Activated CD8-positive, alpha-beta memory T cell treated with anti-CD3 and anti-CD28 coated beads, Interleukin-2, amount 50 U/mL, for 1 hour (primary cell): Measurements from ENCODE around the gene PTPRM.
"Not testable (repeated sequence)": the region's sequence is repeated elsewhere in the genome, so short reads cannot be mapped to it uniquely, and the experiment has no call there.

Experiments
- DNase-seq: peaks from one replicate; pipeline ENCODE4 v3.0.0-alpha.2; 2020; ENCODE audit errors: extremely low read depth

PTPRM gene

DNA sequence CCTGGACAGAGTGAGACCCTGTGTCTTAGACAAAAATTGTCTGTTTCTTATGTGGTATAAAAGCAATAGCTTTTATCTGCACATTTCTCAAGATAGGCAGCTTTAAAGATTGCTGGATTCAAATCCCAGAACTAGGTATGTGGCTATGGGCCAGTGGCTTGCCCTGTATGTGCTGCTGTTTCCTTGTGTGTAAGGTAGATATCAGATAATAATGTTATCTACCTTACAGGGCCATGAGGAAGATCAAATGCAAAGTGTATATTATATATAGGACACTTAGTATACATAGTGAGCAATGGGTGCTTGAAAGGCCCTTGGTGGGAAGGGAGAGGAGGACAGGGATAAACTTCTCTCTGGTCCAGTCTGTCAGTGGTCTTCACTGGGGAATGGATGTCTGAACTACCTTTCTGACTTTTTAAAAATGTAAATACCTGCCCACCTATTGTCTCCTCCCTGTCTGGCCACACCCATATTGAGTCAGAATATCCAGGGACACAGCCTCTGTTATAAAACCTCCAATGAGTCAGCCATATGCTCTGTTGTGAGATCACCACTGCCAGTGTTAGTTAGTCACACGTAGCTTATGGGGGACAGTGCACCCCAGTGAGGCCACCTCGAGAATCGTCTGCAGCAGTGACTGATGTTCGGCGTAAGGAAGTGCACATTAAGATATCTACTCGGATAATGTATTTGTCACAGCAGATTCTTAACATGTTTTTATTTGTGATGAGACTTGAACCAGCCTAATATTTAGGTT lies 383.4 kb downstream of the PTPRM start:
- no peak for DNase-seq

DNA sequence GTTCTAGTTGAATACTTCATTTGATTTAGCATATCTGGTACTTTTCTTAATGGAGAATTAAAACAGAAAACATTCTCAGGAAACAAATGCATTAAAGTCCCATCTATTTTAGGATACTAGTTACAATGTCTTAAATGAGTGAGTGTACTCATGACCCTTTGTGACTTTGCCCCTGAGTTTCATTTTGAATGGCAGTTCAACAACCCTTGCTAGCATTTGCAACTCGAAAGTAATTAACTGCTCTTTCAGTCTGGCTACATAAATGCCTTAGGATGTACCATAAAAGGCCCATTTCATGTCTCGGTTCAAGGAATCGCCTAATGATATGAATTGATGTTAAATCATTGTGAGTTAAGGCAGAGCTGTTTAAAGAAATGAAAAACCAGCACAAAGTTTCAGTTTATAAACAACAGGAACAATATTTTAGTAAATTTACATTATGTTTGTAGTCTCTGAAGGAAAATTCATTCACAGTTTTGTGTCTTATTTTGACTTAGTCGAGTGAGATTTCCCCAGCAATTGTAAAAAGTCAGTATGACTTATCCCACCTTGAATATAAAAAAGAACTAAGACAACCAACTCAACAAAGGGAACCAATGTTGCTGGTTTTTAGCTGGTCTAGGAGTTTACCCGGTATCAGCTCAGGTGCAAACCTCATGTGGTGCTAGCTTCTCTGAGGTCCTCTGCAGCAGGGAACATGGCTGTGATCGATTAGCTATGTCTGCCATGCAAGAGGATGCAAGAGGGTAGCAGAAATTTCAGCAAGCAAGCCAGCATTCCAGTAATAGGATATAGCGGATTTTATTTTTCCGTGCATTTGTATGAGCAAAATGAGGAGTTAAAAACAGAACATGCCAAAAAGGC lies 386.2 kb downstream of the PTPRM start:
- DNase-seq, result no peak

DNA sequence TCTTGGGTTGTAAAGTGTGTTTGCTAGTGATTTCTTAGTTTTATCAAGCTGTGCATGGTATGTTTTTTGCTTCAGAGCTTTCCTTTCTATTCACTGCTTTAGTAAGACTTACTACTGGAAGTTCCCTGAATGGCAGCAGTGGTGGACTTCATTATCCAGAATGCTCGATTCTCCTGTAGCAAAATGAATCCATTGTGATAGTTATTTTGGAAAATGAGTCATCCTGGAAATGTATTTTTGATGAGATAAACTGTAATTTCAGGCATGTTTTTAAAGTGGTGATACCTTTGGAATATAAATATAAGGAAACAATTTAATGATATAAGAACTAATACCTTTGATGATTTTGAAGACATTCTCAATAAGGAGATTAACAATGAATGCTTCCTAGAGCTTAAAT lies 387.1 kb downstream of the PTPRM start:
- DNase-seq, result no peak

DNA sequence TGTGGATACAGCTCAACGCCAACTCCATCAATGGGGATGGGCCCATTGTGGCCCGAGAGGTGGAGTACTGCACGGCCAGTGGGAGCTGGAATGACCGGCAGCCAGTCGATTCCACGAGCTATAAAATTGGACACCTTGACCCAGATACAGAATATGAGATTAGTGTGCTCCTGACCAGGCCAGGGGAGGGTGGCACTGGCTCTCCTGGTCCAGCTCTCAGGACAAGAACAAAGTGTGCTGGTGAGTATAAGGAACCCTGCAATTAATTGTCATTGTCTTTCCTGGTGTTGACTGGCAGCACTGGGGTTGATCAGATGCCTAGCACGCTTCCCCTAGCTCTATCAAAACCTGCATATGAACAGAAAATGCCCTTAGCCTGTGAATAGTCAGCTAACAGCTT lies 388.1 kb downstream of the PTPRM start:
- DNase-seq, result no peak

DNA sequence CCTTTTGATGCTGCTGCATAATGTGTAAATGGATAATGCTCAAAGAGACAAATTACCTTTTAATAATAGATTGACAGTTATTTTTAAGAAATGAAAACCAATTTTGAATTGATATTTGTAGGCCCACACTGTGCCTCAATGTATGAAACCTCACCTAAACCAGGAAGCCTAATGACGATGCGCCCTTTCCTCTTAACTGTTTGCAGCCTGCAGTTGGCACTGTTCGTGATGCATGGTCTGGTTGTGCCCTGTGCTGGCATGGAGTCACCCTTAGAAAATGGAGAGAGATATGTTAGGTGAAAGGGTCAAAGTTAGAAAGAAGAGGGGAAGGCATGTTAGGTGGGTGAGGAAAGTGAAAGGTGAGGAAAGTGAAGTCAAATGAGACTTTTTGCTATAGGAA lies 390.2 kb downstream of the PTPRM start:
- DNase-seq, result no peak

DNA sequence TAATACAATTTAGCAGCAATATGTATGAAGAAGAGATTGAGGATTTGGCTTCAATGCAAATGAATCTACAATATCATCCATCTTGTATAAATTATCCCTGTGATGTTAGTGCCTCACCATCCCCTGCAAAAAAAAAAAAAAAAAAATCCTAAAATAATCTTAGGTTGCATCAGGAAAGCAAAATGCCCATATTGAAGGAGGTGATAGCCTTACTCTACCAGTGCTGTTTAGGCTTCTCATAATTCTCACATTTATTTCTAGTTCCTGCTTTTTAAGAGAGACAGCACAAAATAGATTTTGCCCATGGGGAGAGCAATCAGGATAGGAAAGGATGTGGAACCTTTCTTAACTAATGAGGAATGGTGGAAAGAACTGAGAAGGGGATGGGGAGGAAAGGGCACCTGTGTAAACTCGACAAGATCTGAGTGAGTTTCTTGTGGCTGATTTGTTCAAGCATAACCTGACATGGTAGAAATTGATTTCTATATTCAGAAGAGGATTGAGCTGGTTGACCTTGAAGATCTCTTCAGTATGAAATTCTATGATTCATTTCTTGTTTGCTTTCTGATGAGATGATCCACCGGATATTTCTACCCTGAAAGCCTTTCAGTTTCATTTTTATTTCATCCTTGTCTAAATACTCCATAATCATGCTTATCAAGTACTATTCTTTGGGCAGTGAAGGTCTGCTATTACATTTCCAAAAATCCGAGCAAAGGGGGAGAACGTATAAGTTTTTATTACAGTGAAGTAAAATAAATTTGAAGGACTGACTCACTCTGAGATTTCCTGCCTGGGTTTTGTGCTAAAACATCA lies 391.2 kb downstream of the PTPRM start:
- DNase-seq, result no peak

DNA sequence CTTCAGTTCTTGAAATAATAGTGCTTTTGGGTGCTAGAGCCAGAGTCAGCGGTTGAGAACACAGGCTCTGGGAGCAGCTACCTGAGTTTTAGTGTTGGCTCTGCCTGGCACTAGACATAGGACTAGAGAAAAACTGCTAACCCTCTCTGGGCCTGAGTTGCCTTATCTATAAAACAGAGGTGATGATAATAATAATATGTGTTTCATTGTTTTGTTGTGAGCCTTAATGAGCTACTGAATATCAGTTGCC lies 391.7 kb downstream of the PTPRM start:
- DNase-seq, result no peak

DNA sequence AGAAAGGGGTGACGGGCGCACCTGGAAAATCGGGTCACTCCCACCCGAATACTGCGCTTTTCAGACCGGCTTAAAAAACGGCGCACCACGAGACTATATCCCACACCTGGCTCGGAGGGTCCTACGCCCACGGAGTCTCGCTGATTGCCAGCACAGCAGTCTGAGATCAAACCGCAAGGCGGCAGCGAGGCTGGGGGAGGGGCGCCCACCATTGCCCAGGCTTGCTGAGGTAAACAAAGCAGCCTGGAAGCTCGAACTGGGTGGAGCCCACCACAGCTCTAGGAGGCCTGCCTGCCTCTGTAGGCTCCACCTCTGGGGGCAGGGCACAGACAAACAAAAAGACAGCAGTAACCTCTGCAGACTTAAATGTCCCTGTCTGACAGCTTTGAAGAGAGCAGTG lies 399.6 kb downstream of the PTPRM start:
- not testable (repeated sequence) for DNase-seq

DNA sequence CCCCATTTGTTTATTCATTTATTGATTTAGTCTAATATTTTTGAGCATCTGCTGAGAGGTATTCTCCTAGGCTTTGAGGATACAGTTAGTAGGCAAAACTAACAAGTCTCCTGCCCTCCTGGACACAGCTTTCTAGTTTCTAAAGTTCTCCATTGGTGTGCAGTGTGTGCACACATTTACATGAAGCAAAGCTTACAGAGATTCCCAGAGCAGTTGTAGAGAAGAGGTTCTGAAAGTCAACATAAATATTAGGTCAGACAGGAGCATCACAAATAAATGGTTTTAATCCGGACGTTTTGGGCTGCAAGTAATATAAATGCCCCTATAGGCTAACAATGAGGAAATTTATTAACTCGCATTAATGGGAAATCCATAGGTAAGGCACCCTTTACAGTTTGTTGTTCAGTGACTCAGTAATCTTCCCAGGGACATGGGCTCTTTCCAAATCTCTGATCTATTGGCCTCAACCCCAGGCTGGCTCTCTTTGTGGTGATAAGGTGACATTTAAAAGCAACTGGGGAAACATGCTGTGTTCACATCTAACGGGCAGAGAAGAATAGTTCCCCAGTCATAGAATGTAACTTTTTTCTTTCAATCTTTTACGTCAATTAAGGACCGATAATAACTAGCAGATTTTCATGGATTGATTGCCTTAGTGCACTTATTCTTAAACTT lies 407.2 kb downstream of the PTPRM start:
- no peak for DNase-seq

DNA sequence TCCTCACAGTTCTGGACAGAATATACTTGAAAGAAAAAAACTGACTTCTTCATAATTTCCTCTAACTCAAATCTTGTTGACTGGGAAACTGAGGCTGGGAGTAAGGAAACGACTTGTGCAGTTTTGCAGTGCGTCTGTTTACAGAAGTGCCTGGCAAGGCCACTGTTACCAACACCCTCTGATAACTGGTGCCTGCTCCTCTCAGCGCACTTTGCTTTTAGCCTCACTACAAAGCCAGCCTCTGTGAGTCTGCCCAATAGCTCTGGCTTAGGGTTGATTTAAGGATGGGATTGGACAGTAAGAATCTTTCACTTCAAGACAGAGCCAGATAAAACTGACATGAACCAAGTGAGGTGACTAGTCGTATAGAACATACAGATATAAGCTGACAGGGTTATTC lies 410.8 kb downstream of the PTPRM start:
- no peak for DNase-seq

DNA sequence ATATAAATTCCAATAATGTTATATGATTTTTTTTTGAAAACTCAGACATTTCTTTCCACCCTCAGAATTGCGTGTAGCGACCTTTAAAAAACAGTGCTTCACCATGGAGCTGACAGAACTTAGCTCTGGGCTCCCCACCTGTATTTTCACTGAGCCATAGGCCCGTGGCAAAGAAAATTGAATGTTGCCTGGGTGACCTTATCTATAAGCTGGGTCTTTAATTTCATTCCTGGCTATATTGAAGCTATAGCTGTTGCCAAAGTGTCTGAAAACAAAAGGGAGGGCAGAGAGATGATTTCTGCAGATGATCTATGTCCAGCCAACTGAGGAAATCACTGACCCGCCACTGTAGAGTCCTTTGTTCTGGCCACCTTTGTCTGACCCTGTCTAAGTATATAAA lies 411.7 kb downstream of the PTPRM start:
- no peak for DNase-seq

DNA sequence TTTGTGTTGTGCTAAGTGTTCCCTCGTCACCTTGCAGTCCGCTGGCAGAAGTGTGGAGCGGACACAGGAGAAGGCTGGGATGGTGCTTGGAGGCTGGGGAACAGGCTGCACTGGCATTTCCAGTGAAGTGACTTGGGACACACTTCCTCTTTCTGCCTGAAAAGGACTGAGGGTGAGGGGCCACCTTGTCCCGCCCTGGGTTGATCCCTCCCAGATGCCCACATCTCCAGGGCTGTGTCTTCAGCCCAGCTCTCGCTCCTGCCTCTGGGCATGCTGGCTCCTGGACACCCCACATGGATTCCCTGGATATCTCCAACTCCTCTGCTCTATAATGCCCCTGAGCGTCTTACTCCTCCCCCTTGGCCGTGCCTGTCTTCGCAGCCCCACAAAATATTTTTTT lies 412.6 kb downstream of the PTPRM start:
- no peak for DNase-seq

DNA sequence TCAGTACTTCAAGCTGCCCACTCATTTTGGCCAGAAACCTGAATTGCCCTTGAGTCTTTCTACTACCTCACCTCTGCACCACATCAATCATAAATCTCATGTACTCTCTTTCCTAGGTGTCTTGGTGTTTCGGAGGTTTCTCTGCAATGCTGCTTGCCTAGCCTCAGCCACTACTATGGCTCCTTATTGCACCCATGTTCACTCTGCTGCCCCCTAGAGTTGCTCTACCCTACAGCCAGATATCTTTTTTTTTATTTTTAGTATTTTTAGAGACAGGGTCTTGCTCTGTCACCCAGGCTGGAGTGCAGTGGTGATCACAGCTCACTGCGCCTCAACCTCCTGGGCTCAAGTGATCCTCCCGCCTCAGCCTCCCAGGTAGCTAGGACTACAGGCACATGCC lies 413.0 kb downstream of the PTPRM start:
- no peak for DNase-seq

DNA sequence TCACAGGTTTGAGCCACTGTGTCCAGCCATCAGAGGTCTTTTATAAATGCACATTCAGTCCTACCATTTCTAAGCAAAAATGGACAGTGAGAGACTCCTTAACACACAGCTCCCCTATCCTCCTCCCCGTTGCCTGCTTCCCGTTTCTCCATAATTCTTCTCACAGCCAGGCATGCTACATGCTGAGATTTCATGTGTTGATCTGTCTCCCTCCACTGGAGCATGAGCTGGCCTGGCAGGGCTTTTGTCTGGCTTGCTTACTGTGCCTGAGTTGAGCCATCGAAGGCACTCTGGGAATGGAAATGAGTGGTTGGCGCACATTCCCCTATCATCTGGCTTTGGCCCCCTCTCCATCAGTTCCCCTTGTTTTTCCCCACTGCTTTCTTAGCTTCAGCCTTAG lies 413.5 kb downstream of the PTPRM start:
- no peak for DNase-seq

DNA sequence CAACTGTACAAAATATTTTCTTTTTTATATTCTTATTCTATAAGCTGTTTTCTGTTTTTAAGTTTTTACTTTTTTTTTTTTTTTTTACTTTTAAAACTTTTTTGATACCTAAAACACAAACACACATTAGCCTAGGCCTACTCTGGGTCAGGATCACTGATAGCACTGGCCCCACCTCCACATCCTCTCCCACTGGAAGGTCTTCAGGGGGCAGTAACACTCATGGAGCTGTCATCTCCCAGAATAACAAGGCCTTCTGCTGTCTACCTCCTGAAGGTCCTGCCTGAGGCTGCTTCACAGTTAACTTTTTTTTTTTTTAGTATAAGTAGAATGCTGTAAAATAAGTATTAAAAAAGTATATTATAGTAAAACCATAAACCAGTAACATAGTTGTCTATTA lies 415.1 kb downstream of the PTPRM start:
- no peak for DNase-seq

DNA sequence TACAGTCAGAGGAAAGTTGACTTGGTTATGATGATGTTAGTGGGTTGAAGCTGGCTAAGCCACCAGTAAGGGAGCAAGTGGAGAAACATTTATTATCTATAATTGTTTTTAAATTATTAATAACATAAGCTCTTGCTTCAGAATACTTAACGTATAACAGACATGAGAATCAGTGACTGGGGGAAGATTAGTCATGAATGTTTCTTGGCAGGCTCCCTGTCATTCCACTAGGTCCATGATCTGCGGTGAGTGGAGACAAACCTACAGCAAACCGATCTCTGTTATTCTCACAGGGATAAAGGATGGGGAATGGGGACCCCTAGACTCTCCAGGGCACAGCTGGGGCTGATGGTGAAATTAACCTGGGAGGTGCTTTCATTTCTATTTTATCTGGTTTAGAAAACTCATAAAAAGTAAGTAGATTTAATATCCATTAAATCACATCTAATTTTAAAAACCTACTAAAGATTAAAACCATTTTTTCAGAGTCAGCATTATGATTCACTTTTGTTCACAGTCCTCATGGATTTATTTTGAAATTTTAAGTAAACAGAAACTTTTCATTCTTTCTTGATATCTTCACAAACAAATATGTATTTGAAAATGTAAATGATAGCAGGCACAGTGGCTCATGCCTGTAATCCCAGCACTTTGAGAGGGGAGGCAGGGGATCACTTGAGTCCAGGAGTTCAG lies 420.3 kb downstream of the PTPRM start:
- DNase-seq, result no peak

DNA sequence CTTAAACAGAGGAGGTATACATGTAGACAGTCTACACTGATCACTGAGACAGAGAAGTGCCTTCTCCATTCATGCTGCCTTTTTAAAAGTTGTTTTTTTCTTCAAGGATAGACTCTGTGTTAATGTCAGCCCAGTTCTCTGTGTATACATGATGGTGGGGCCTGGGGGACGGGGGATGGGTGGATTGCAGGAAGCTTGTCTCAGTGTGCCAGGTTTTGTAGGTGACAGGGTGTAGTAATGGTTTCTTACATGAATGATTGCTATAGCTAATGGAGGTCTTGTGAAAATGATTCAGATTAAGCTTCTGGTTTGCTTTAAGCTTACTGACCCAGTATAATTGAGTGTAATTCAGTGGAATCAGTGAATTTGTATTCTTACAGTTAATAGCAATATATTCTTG lies 423.6 kb downstream of the PTPRM start:
- DNase-seq, result no peak

DNA sequence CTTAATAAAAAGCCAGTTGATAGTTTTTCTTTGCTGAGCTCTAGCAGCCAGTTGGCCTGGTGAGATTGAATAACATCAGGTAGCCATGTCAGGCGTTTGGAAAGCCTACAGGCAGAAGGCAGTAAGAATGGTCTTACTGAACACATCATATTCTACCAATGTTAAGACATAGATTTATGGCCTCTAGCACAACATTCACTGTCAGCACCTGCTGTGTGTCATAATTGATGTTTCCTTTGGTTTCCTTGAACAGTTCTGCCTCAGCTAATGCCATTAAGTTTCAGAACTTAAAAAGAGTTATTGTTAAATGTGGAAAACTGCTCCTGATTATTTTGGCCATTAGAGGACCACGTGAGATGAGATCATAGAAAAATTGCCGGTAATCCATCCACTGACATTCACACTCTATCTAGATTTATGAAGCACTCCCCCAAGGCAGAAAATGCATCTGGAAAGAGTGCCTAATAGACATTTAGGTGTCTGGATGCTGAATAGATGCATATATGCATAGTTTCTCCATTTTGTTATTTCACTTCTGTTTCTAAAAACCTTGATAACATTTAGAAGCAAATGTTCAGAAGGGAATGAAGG lies 434.7 kb downstream of the PTPRM start:
- no peak for DNase-seq

DNA sequence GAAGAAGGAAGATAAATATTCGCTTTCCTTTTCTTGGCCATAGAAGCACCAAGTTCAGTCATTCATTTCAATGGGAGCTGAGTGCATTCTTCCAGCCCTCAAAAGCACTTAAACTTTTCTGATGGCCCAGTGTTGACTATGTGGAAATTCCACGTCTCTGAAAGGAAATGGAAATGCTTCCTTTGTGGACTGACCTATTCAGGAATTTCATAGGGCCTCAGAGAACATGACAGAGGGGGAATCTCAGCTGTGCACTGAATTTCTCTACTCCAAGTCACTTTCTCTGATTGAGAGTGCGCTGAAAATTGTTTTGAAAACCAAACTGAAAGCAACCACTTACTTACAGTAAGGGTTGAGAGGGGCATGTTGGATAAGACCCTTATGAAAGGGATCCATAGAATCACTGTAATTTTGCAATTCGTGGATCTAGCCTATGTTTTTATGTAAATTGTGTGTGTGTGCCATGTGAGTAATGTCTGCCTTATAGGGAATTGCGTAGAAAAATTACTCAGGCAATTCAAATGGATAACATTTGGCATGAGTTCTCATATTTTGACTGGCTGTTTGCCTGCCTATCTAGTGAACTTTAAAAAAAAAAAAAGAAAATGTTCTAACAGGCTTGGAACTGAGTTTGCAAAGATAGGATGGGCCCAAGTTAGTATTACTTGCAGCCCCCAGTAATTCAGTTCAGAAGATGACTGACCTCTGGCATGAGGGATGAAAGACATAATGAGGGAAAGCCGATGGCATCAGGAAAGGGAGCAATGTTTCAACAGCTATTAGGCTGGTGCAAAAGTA lies 437.0 kb downstream of the PTPRM start:
- no peak for DNase-seq

DNA sequence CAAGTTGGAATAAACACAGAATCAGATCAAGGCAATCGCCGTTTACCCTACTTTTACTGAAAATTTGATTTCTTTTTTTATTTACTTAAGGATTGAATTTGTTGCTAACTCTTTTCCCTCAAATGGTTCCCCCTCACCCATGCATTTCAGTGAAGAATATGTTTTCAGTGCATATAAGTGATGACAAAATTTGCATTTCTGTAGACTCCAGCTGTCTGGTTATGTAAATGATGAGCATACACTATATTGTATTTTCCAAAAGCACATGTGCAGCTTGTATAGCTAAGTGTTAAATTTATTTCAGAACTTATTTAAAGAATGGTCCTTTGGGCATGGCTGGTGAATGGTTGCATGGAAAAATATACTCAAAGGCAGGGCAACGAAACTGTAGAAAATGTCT lies 437.7 kb downstream of the PTPRM start:
- no peak for DNase-seq
